A549 (cell line): ENCODE measurements around the gene TBXA2R. TPM values are rescaled to one million over a fixed set of nuclear protein-coding genes. Genes with fewer than 3 reads are reported as not detected.

Experiments
- ATAC-seq, 2 experiments: fragments of 200-7000 bp in 1 of 2; fragments of >200 bp in 1 of 2; cut with Nextera tagmentation in 1 of 2; cut with Tn5 transposase in 1 of 2; 3 replicates each; pipeline versions ENCODE4 v1.8.0 to v1.9.1; 2018 to 2020; ENCODE audit warnings: mild to moderate bottlenecking in 1 of 2, moderate library complexity in 1 of 2
- CTCF ChIA-PET: fragments of 300-600 bp; sonication (Branson Sonifier 250); formaldehyde crosslinking; extraction: SDS; loops from one replicate; lab custom pipeline; 2021; ENCODE audit warnings: antibody characterized with exemption, inconsistent platforms; lab: Yijun Ruan, JAX
- POLR2A ChIA-PET: fragments of 350-600 bp; formaldehyde crosslinking; extraction: SDS; loops from one replicate; lab custom pipeline; 2021; ENCODE audit warnings: antibody characterized with exemption, inconsistent platforms; lab: Yijun Ruan, JAX
- DNase-seq, 2 experiments: peaks; one replicate each; pipeline versions ENCODE4 v3.0.0 to v3.0.0-alpha.2; 2011 to 2016; ENCODE audit warnings: low read depth in 1 of 2, low spot score in 1 of 2
- FAIRE-seq: peaks from 2 replicates; lab custom pipeline; 2011; peaks lifted over from hg19 to GRCh38; lab: Jason Lieb, UNC
- H3K27ac ChIP-seq, 2 experiments: fragments of >200 bp; sonication (Bioruptor Twin); formaldehyde crosslinking; 3 replicates each; pipeline ENCODE4 v1.5.1; 2016 to 2017
- H3K4me1 ChIP-seq: fragments of >200 bp; sonication (Bioruptor Twin); formaldehyde crosslinking; 3 replicates; pipeline ENCODE4 v1.6.1; 2016
- H3K4me2 ChIP-seq: fragments of >200 bp; sonication (Bioruptor Twin); formaldehyde crosslinking; 3 replicates; pipeline ENCODE4 v1.6.1; 2016
- H3K4me3 ChIP-seq: fragments of >200 bp; sonication (Bioruptor Twin); formaldehyde crosslinking; 3 replicates; pipeline ENCODE4 v1.5.1; 2016
- H3K9me3 ChIP-seq: fragments of >200 bp; sonication (Bioruptor Twin); formaldehyde crosslinking; 3 replicates; pipeline ENCODE4 v1.6.1; 2016
- BHLHE40 ChIP-seq: IDR thresholded peaks from 2 replicates; pipeline ENCODE4 v1.6.1; 2012; ENCODE audit warnings: low read depth, low read length, inconsistent platforms
- EP300 ChIP-seq, 2 experiments: fragments of >200 bp; sonication (Bioruptor Twin); formaldehyde crosslinking; IDR thresholded peaks; 2 replicates in 1 of 2; 3 replicates in 1 of 2; pipeline ENCODE4 v1.6.1; 2016 to 2017
- FOSB ChIP-seq: fragments of 250-450 bp; sonication (Bioruptor Pico); IDR thresholded peaks from 2 replicates; pipeline ENCODE4 v1.5.0; 2020; ENCODE audit warnings: mild to moderate bottlenecking, moderate library complexity
- FOSL2 ChIP-seq, 2 experiments: fragments of 450-650 bp in 1 of 2; fragments of >200 bp in 1 of 2; sonication (Bioruptor Twin) in 1 of 2; formaldehyde crosslinking; IDR thresholded peaks; 2 replicates each; pipeline versions ENCODE4 v1.5.0 to v1.6.1; 2016 to 2020; ENCODE audit warnings: mild to moderate bottlenecking in 1 of 2, moderate library complexity in 1 of 2
- FOXS1 ChIP-seq: fragments of 250-450 bp; sonication (Bioruptor Pico); IDR thresholded peaks from 2 replicates; pipeline ENCODE4 v1.5.0; 2020; ENCODE audit warnings: mild to moderate bottlenecking, moderate library complexity
- GATA3 ChIP-seq: IDR thresholded peaks from 2 replicates; pipeline ENCODE4 v1.6.1; 2012; ENCODE audit warnings: borderline replicate concordance
- HES2 ChIP-seq: fragments of >200 bp; sonication (Bioruptor Twin); formaldehyde crosslinking; IDR thresholded peaks from 2 replicates; pipeline ENCODE4 v1.6.1; 2016
- HEYL ChIP-seq: fragments of 250-450 bp; sonication (Bioruptor Pico); IDR thresholded peaks from 2 replicates; pipeline ENCODE4 v1.8.0; 2021; ENCODE audit warnings: mild to moderate bottlenecking, moderate library complexity
- HOXB5 ChIP-seq: fragments of 250-450 bp; sonication (Bioruptor Pico); IDR thresholded peaks from 2 replicates; pipeline ENCODE4 v1.5.0; 2020; ENCODE audit warnings: mild to moderate bottlenecking, moderate library complexity
- KDM1A ChIP-seq: fragments of 200-600 bp; sonication (generic); IDR thresholded peaks from 2 replicates; pipeline ENCODE4 v1.6.1; 2016; ENCODE audit warnings: low read depth, mild to moderate bottlenecking
- MAFK ChIP-seq: fragments of 450-650 bp; IDR thresholded peaks from 2 replicates; pipeline ENCODE4 v1.6.1; 2014; ENCODE audit not compliant: partially characterized antibody
- MAZ ChIP-seq: fragments of 150-350 bp; IDR thresholded peaks from 2 replicates; pipeline ENCODE4 v1.6.1; 2014; ENCODE audit warnings: antibody characterized with exemption, low read depth, low read length, borderline replicate concordance
- NPAS2 ChIP-seq: fragments of 250-450 bp; sonication (Bioruptor Pico); IDR thresholded peaks from 2 replicates; pipeline ENCODE4 v1.8.0; 2022; ENCODE audit warnings: mild to moderate bottlenecking, moderate library complexity, borderline replicate concordance
- NR3C1 ChIP-seq: fragments of >200 bp; sonication (Bioruptor Twin); formaldehyde crosslinking; IDR thresholded peaks from 3 replicates; pipeline ENCODE4 v1.6.1; 2017
- PBX3 ChIP-seq: IDR thresholded peaks from 2 replicates; pipeline ENCODE4 v1.6.1; 2012
- POLR2AphosphoS2 ChIP-seq: conservative IDR thresholded peaks from 2 replicates; pipeline ENCODE4 v1.6.1; 2012; ENCODE audit warnings: low read length, improper control_type of control experiment, inconsistent platforms
- USF2 ChIP-seq: fragments of 450-650 bp; IDR thresholded peaks from 2 replicates; pipeline ENCODE4 v1.6.1; 2014; ENCODE audit warnings: antibody characterized with exemption
- ZNF302 ChIP-seq: fragments of 250-450 bp; sonication (Bioruptor Pico); IDR thresholded peaks from 2 replicates; pipeline ENCODE4 v1.9.0; 2021; ENCODE audit warnings: inconsistent platforms, mild to moderate bottlenecking, moderate library complexity
- ZSCAN20 ChIP-seq: fragments of 250-450 bp; sonication (Bioruptor Pico); IDR thresholded peaks from 2 replicates; pipeline ENCODE4 v1.8.0; 2022; ENCODE audit warnings: mild to moderate bottlenecking, moderate library complexity
- WGBS: methylation state at CpG from one replicate; pipeline ENCODE4 v1.1.6; 2017; ENCODE audit errors: missing lambda C conversion rate; 5-methylcytosine and 5-hydroxymethylcytosine counted together
- polyA plus RNA-seq, 4 experiments: library from polyadenylated mRNA; depleted of rRNA in 3 of 4; stranded (reverse); fragments of >200 nt; fragmentation: RNase III in 1 of 4; extraction: RNeasy Plus Mini Kit Qiagen cat#74134 plus additional on column Dnase treatment in 1 of 4; gene quantifications; 2 replicates in 3 of 4; 3 replicates in 1 of 4; pipeline ENCODE4 v1.2.3, GENCODE V29; 2011 to 2017
- TF ChIP-seq, protein P1 (sequence below): fragments of >200 bp; sonication (Bioruptor Twin); formaldehyde crosslinking; IDR thresholded peaks from 3 replicates; pipeline ENCODE4 v1.5.1; 2016
- TF ChIP-seq, protein P2 (sequence below): IDR thresholded peaks from 2 replicates; pipeline ENCODE4 v1.6.1; 2012

Gene TBXA2R
- polyA plus RNA-seq, 2 of the 4 experiments (the other 2 are of a cell fraction), result 0.13 to 0.49 TPM

DNA sequence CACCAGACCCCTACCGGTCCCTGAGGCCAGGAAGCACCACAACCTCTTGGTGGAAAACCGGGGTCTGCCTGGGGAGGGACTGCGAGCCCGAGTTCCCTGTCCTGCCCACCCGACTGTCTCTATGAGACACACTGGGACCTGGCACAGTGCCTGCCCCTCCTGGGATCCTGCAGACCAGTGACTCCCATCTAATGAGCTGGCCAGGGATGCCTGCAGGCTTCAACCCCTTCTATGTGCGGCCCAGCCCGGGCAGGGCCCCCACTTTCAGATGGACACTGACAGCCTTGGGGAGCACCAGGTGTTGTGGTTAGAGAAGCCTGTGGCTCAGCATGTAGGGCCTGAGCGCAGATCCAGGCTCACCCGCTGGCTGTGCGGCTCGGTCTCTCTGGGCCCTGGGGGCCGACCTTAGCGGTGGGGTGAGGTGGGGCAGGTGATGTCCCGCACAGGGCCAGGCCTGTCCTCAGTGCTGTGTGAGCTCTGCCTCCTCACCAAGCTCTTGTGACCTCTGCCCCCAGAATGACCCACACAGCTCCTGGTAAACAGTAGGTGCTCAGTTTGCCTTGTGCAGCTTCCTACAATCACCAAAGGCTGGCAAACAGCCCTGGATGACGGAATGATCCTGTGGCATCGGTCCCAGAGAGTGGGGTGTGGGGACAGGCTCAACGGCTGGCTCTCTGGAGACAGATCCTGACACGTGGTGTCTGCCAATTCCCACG, 37.8 kb upstream of the TBXA2R start:
- H3K4me1 ChIP-seq, result no peaks in the 10 kb centered on the region
- DNase-seq (no peak), ATAC-seq (peak in 1 of 2 experiments; percentile 28; a peak in 3 of 6 replicates), FAIRE-seq (no peak)
- ChIA-PET CTCF (no interaction called here), POLR2A (no interaction called here)
- TF ChIP-seq POLR2AphosphoS2 (no peak), ZNF302 (no peak), MAFK (no peak), FOSL2 (IDR thresholded peaks at IDR 0.05) (no peak), FOSL2 (CRISPR knock-in tag; IDR thresholded peaks at IDR 0.05) (no peak), FOXS1 (CRISPR knock-in tag) (no peak), PBX3 (no peak), KDM1A (no peak), NR3C1 (no peak), EP300 (IDR thresholded peaks at IDR 0.05) (no peak), GATA3 (no peak), ZSCAN20 (CRISPR knock-in tag) (no peak), HES2 (no peak), USF2 (no peak), NPAS2 (CRISPR knock-in tag) (no peak), HOXB5 (CRISPR knock-in tag) (no peak)
- TF ChIP-seq, protein P1, sequence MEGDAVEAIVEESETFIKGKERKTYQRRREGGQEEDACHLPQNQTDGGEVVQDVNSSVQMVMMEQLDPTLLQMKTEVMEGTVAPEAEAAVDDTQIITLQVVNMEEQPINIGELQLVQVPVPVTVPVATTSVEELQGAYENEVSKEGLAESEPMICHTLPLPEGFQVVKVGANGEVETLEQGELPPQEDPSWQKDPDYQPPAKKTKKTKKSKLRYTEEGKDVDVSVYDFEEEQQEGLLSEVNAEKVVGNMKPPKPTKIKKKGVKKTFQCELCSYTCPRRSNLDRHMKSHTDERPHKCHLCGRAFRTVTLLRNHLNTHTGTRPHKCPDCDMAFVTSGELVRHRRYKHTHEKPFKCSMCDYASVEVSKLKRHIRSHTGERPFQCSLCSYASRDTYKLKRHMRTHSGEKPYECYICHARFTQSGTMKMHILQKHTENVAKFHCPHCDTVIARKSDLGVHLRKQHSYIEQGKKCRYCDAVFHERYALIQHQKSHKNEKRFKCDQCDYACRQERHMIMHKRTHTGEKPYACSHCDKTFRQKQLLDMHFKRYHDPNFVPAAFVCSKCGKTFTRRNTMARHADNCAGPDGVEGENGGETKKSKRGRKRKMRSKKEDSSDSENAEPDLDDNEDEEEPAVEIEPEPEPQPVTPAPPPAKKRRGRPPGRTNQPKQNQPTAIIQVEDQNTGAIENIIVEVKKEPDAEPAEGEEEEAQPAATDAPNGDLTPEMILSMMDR, result no peak
- TF ChIP-seq, protein P2, sequence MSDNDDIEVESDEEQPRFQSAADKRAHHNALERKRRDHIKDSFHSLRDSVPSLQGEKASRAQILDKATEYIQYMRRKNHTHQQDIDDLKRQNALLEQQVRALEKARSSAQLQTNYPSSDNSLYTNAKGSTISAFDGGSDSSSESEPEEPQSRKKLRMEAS, result no peak
- no peaks in the 10 kb centered on the region for H3K9me3 ChIP-seq
- no peak overlapping the region for H3K4me3 ChIP-seq
- H3K27ac ChIP-seq, result no peak overlapping the region
- WGBS, result 49% methylated on average over 6 of the region's 19 CpGs
- H3K4me2 ChIP-seq, result no peak overlapping the region

GRCh38 chr19:3643674-3644313, 37.1 kb upstream of the TBXA2R start:
- H3K4me3 ChIP-seq, result no peak overlapping the region
- no peak for TF ChIP-seq MAZ
- TF ChIP-seq NR3C1, result no peak
- TF ChIP-seq HEYL (CRISPR knock-in tag), result no peak
- TF ChIP-seq KDM1A, result no peak
- no peak for TF ChIP-seq FOSB (CRISPR knock-in tag)
- no peak for TF ChIP-seq USF2
- TF ChIP-seq BHLHE40, result no peak
- H3K27ac ChIP-seq, result no peak overlapping the region
- H3K4me2 ChIP-seq, result no peak overlapping the region
- no peak for FAIRE-seq
- ChIA-PET CTCF (no interaction called here), POLR2A (no interaction called here)
- no peak for ATAC-seq
- H3K9me3 ChIP-seq, result no peaks in the 10 kb centered on the region
- 100% methylated on average over 4 of the region's 28 CpGs for WGBS
- no peak for DNase-seq
- no peaks in the 10 kb centered on the region for H3K4me1 ChIP-seq
